SK-N-SH (cell line): ENCODE measurements around the gene PTPN13. TPM values are rescaled to one million over a fixed set of nuclear protein-coding genes. Genes with fewer than 3 reads are reported as not detected.

Experiments used
- CTCF ChIA-PET: fragments of 300-600, 350-600 bp; formaldehyde crosslinking; extraction: SDS; loops from one replicate; lab custom pipeline; 2021; lab: Yijun Ruan, JAX
- POLR2A ChIA-PET: fragments of 350-600 bp; sonication (Branson Sonifier 250); formaldehyde crosslinking; extraction: SDS; loops from one replicate; lab custom pipeline; 2020; ENCODE audit warnings: antibody characterized with exemption, inconsistent platforms; lab: Yijun Ruan, JAX
- DNase-seq: peaks from one replicate; pipeline ENCODE4 v3.0.0; 2012
- H2AFZ ChIP-seq: fragments of 200-600 bp; sonication (generic); 2 replicates; pipeline ENCODE4 v1.8.1; 2016; ENCODE audit warnings: antibody characterized with exemption, mild to moderate bottlenecking, low read depth
- H3F3A ChIP-seq: fragments of 200-600 bp; sonication (generic); replicated peaks from 2 replicates; pipeline ENCODE3; 2016; ENCODE audit warnings: antibody characterized with exemption, mild to moderate bottlenecking; ENCODE audit not compliant: insufficient read depth
- H3K27ac ChIP-seq, 2 experiments: fragments of 200-500 bp in 1 of 2; fragments of 200-600 bp in 1 of 2; sonication (Bioruptor generic) in 1 of 2; sonication (generic), shearing (Covaris generic) in 1 of 2; 2 replicates each; pipeline versions ENCODE4 v1.5.1 to v1.6.1; 2014 to 2016; ENCODE audit warnings: low read depth in 2 of 2, inconsistent platforms in 1 of 2, low read length in 1 of 2, mild to moderate bottlenecking in 1 of 2, mixed read lengths in 1 of 2
- H3K27me3 ChIP-seq: fragments of 200-600 bp; sonication (generic), shearing (Covaris generic); 2 replicates; pipeline ENCODE4 v1.6.1; 2016; ENCODE audit warnings: mixed run types; ENCODE audit not compliant: insufficient read depth
- H3K36me3 ChIP-seq, 2 experiments: fragments of 200-500 bp in 1 of 2; fragments of 200-600 bp in 1 of 2; sonication (Bioruptor generic) in 1 of 2; sonication (generic) in 1 of 2; replicated peaks in 1 of 2; 2 replicates each; pipeline versions ENCODE3 to v1.5.1; 2014 to 2016; ENCODE audit warnings: low read length in 1 of 2, mild to moderate bottlenecking in 1 of 2; ENCODE audit not compliant: insufficient read depth in 2 of 2, control insufficient read depth in 1 of 2
- H3K4me1 ChIP-seq, 2 experiments: fragments of 200-500 bp in 1 of 2; fragments of 200-600 bp in 1 of 2; sonication (Bioruptor generic) in 1 of 2; sonication (generic), shearing (Covaris generic) in 1 of 2; 2 replicates each; pipeline versions ENCODE4 v1.5.1 to v1.6.1; 2014 to 2016; ENCODE audit warnings: low read depth in 1 of 2, low read length in 1 of 2, mixed run types in 1 of 2; ENCODE audit not compliant: insufficient read depth in 2 of 2, control insufficient read depth in 1 of 2
- H3K4me2 ChIP-seq: fragments of 200-600 bp; sonication (generic), shearing (Covaris generic); 2 replicates; pipeline ENCODE4 v1.6.1; 2017; ENCODE audit warnings: mixed run types
- H3K4me3 ChIP-seq, 2 experiments: fragments of 200-500 bp in 1 of 2; fragments of 200-600 bp in 1 of 2; sonication (Bioruptor generic) in 1 of 2; sonication (generic), shearing (Covaris generic) in 1 of 2; 2 replicates each; pipeline versions ENCODE4 v1.5.1 to v1.8.1; 2014 to 2016; ENCODE audit warnings: low read depth in 2 of 2, inconsistent platforms in 1 of 2, low read length in 1 of 2, mild to moderate bottlenecking in 1 of 2, mixed read lengths in 1 of 2, moderate library complexity in 1 of 2
- H3K79me2 ChIP-seq: fragments of 200-600 bp; sonication (generic); 2 replicates; pipeline ENCODE4 v1.8.1; 2017; ENCODE audit warnings: mild to moderate bottlenecking; ENCODE audit not compliant: insufficient read depth
- H3K9ac ChIP-seq: fragments of 200-600 bp; sonication (generic); 2 replicates; pipeline ENCODE4 v1.6.1; 2017; ENCODE audit warnings: mixed run types
- H3K9me2 ChIP-seq: fragments of 200-600 bp; sonication (generic); 2 replicates; pipeline ENCODE4 v1.6.1; 2017; ENCODE audit warnings: mixed run types
- H3K9me3 ChIP-seq: fragments of 200-600 bp; sonication (generic); 2 replicates; pipeline ENCODE4 v1.6.1; 2017; ENCODE audit warnings: mixed run types, mild to moderate bottlenecking, moderate library complexity
- H4K20me1 ChIP-seq: fragments of 200-600 bp; sonication (generic); 2 replicates; pipeline ENCODE4 v1.6.1; 2017; ENCODE audit warnings: mild to moderate bottlenecking, mixed run types; ENCODE audit not compliant: insufficient read depth
- ELF1 ChIP-seq: IDR thresholded peaks from 2 replicates; pipeline ENCODE4 v1.4.0; 2012
- EP300 ChIP-seq, 2 experiments: IDR thresholded peaks; 2 replicates each; pipeline versions ENCODE4 v1.4.0 to v1.6.1; 2012; ENCODE audit warnings: borderline replicate concordance in 1 of 2, low read depth in 1 of 2, low read length in 1 of 2
- EZH2phosphoT487 ChIP-seq: fragments of 200-600 bp; sonication (generic); IDR thresholded peaks from 2 replicates; pipeline ENCODE4 v1.6.1; 2017; ENCODE audit warnings: low read depth, mixed run types, mild to moderate bottlenecking, antibody characterized with exemption, moderate library complexity, borderline replicate concordance
- FOSL2 ChIP-seq: IDR thresholded peaks from 2 replicates; pipeline ENCODE4 v1.4.0; 2012; ENCODE audit warnings: low read depth, mild to moderate bottlenecking, moderate library complexity, borderline replicate concordance
- FOXM1 ChIP-seq: IDR thresholded peaks from 2 replicates; pipeline ENCODE4 v1.4.0; 2012; ENCODE audit warnings: low read depth, mild to moderate bottlenecking
- JUND ChIP-seq: IDR thresholded peaks from 2 replicates; pipeline ENCODE4 v1.4.0; 2012
- MEF2A ChIP-seq: IDR thresholded peaks from 2 replicates; pipeline ENCODE4 v1.4.0; 2012; ENCODE audit warnings: low read depth, borderline replicate concordance
- MXI1 ChIP-seq: IDR thresholded peaks from 2 replicates; pipeline ENCODE4 v1.6.1; 2012; ENCODE audit warnings: mild to moderate bottlenecking, low read depth, low read length, improper control_type of control experiment
- NFIC ChIP-seq: IDR thresholded peaks from 2 replicates; pipeline ENCODE4 v1.4.0; 2012; ENCODE audit warnings: borderline replicate concordance
- POLR2AphosphoS5 ChIP-seq: IDR thresholded peaks from 2 replicates; pipeline ENCODE4 v1.6.1; 2012; ENCODE audit warnings: low read depth, low read length
- RCOR1 ChIP-seq: fragments of 150-350 bp; IDR thresholded peaks from 2 replicates; pipeline ENCODE4 v1.6.1; 2017; ENCODE audit warnings: antibody characterized with exemption, low read length
- RFX5 ChIP-seq: IDR thresholded peaks from 2 replicates; pipeline ENCODE4 v1.6.1; 2012; ENCODE audit warnings: mild to moderate bottlenecking, improper control_type of control experiment, low read length
- SIN3A ChIP-seq: IDR thresholded peaks from 2 replicates; pipeline ENCODE4 v1.6.1; 2012; ENCODE audit warnings: low read depth, mild to moderate bottlenecking, low read length, moderate library complexity, borderline replicate concordance
- SMC3 ChIP-seq: IDR thresholded peaks from 2 replicates; pipeline ENCODE4 v1.6.1; 2012; ENCODE audit warnings: low read depth, low read length, improper control_type of control experiment
- TCF12 ChIP-seq: IDR thresholded peaks from 2 replicates; pipeline ENCODE4 v1.4.0; 2012
- WGBS: methylation state at CpG from one replicate; pipeline ENCODE4 v1.1.6; 2017; ENCODE audit warnings: low lambda C conversion rate; 5-methylcytosine and 5-hydroxymethylcytosine counted together
- polyA plus RNA-seq, 3 experiments: library from polyadenylated mRNA; depleted of rRNA; stranded (reverse); fragments of >200 nt; gene quantifications; 2 replicates each; pipeline ENCODE4 v1.2.3, GENCODE V29; 2012
- TF ChIP-seq, protein P1 (sequence below): IDR thresholded peaks from 2 replicates; pipeline ENCODE4 v1.4.0; 2012; ENCODE audit warnings: low read depth
- TF ChIP-seq, protein P2 (sequence below): fragments of 150-350 bp; IDR thresholded peaks from 2 replicates; pipeline ENCODE4 v1.6.1; 2016; ENCODE audit warnings: mild to moderate bottlenecking, low read depth, low read length
- TF ChIP-seq, protein P3 (sequence below): fragments of 200-600 bp; sonication (generic); IDR thresholded peaks from 2 replicates; pipeline ENCODE4 v1.6.1; 2017; ENCODE audit warnings: antibody characterized with exemption, mild to moderate bottlenecking, moderate library complexity
- TF ChIP-seq, protein P4 (sequence below): fragments of 150-350 bp; IDR thresholded peaks from 2 replicates; pipeline ENCODE4 v1.6.1; 2017; ENCODE audit warnings: antibody characterized with exemption, low read length, low read depth, borderline replicate concordance

PTPN13 gene
- polyA plus RNA-seq, 1 of the 3 experiments (the other 2 are of a cell fraction), result 5.5 TPM

DNA sequence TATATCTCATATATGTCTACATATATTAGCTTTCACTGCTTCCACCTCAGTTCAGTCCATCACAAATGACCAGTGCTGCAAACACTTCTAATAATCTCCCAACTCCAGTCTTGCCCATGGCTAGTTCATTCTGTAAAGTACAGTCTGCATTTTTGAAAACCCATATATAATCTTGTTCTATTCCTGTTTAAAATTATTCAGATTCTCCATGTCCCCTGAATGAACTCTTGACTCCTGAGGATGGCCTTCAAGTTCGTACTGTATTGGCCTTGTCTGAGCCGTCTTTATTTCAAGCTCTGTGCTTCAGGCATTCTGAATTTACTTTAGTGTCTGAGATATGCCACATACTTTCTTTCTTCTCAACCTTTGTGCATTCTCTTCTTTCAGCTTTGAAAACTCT, 84.7 kb downstream of the PTPN13 start:
- peaks cover 0 to 5% of the 10 kb centered on the region in 2 experiments for H3K36me3 ChIP-seq
- H3K4me2 ChIP-seq, result no peak overlapping the region
- H2AFZ ChIP-seq, result no peak overlapping the region
- no peaks in the 10 kb centered on the region for H3K9me2 ChIP-seq
- 91% methylated on average over 2 of the region's 2 CpGs for WGBS
- no peaks in the 10 kb centered on the region for H3K4me1 ChIP-seq
- TF ChIP-seq POLR2AphosphoS5 (no peak), JUND (no peak)
- H3K27me3 ChIP-seq, result no peaks in the 10 kb centered on the region
- no peaks in the 10 kb centered on the region for H3K79me2 ChIP-seq
- no peaks in the 10 kb centered on the region for H4K20me1 ChIP-seq
- H3K27ac ChIP-seq, result no peak overlapping the region
- POLR2A ChIA-PET, result no interaction called here
- no peak for DNase-seq
- CTCF ChIA-PET, result interaction anchor here (1.7 kb wide), 1 partner anchor 8 kb away, joined by 5 read pairs; no protein-coding TSS in a partner anchor
- no peak overlapping the region for H3K4me3 ChIP-seq
- H3K9ac ChIP-seq, result no peak overlapping the region
- H3F3A ChIP-seq, result no peaks in the 10 kb centered on the region
- no peaks in the 10 kb centered on the region for H3K9me3 ChIP-seq

DNA sequence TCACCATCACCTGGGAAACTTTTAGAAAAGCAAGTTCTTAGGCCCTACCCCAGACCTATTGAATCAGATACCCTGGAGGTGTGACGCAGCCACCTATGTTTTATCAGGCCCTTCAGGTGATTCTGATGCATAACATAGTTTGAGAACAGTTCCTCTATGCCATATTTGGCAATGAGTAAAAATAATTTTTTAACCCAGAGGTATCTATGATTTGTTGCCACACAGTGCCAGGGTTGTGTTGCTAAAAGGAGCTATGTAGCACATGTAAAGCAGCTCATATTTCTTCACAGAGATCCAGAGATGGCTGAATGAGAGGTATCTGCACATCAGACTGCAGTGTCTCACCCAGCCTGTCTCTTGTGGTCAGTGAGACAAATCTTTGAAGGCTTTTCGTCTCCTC, 85.3 kb downstream of the PTPN13 start:
- Histone ChIP-seq H3K4me1 (no peaks in the 10 kb centered on the region), H3K9me3 (no peaks in the 10 kb centered on the region), H3K79me2 (no peaks in the 10 kb centered on the region), H4K20me1 (no peaks in the 10 kb centered on the region), H3K9ac (no peak overlapping the region), H3K4me3 (no peak overlapping the region)
- DNase-seq, result no peak
- CTCF ChIA-PET, result no interaction called here
- WGBS, result 100% methylated on average over 2 of the region's 2 CpGs
- TF ChIP-seq JUND, result no peak
- TF ChIP-seq, protein P1, sequence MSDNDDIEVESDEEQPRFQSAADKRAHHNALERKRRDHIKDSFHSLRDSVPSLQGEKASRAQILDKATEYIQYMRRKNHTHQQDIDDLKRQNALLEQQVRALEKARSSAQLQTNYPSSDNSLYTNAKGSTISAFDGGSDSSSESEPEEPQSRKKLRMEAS, result no peak
- TF ChIP-seq TCF12, result no peak
- no peak for TF ChIP-seq SIN3A
- TF ChIP-seq MXI1, result no peak
- TF ChIP-seq NFIC, result no peak
- no peak for TF ChIP-seq FOSL2
- TF ChIP-seq, all 33 proteins: peak for 0
- H3K27ac ChIP-seq, result no peak overlapping the region
- POLR2A ChIA-PET, result no interaction called here
- H3K27me3 ChIP-seq, result no peaks in the 10 kb centered on the region
- H2AFZ ChIP-seq, result no peak overlapping the region
- H3F3A ChIP-seq, result no peaks in the 10 kb centered on the region
- no peak overlapping the region for H3K4me2 ChIP-seq
- peaks cover 0 to 6% of the 10 kb centered on the region in 2 experiments for H3K36me3 ChIP-seq
- H3K9me2 ChIP-seq, result no peaks in the 10 kb centered on the region

DNA sequence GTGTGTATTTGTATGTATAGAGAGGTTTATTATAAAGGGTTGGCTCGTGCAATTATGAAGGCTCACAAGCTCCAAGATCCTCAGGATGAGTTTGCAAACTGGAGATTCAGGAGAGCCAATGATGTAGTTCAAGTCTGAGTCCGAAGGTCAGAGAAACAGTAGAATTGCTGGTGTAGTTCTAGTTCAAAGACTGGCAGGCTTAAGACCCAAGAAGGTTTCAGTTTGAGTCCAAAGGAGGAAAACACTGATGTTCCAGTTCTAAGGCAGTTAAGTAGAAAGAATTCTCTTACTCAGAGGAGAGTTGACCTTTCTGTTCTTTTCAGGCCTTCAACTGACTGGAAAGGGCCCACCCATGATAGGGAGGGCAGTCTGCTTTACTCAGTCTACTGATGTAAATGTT, 89.1 kb downstream of the PTPN13 start:
- H3K9me3 ChIP-seq, result no peaks in the 10 kb centered on the region
- no peak overlapping the region for H2AFZ ChIP-seq
- no peaks in the 10 kb centered on the region for H4K20me1 ChIP-seq
- CTCF ChIA-PET, result no interaction called here
- no peak for DNase-seq
- no peaks in the 10 kb centered on the region for H3K9me2 ChIP-seq
- WGBS, result 94% methylated on average over 2 of the region's 2 CpGs
- peaks cover 0 to 5% of the 10 kb centered on the region in 2 experiments for H3K36me3 ChIP-seq
- H3K79me2 ChIP-seq, result no peaks in the 10 kb centered on the region
- H3K4me2 ChIP-seq, result no peak overlapping the region
- H3F3A ChIP-seq, result no peaks in the 10 kb centered on the region
- H3K4me3 ChIP-seq, result no peak overlapping the region
- no peaks in the 10 kb centered on the region for H3K4me1 ChIP-seq
- no peaks in the 10 kb centered on the region for H3K27me3 ChIP-seq
- H3K27ac ChIP-seq, result no peak overlapping the region
- POLR2A ChIA-PET, result no interaction called here
- H3K9ac ChIP-seq, result no peak overlapping the region
- no peak for TF ChIP-seq EZH2phosphoT487
- TF ChIP-seq ELF1, result no peak
- TF ChIP-seq, protein P2, sequence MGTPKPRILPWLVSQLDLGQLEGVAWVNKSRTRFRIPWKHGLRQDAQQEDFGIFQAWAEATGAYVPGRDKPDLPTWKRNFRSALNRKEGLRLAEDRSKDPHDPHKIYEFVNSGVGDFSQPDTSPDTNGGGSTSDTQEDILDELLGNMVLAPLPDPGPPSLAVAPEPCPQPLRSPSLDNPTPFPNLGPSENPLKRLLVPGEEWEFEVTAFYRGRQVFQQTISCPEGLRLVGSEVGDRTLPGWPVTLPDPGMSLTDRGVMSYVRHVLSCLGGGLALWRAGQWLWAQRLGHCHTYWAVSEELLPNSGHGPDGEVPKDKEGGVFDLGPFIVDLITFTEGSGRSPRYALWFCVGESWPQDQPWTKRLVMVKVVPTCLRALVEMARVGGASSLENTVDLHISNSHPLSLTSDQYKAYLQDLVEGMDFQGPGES, result no peak
- no peak for TF ChIP-seq MEF2A
- no peak for TF ChIP-seq EP300 (IDR thresholded peaks at IDR 0.05; ENCODE audit: borderline replicate concordance in 1 of 2, low read depth in 1 of 2, low read length in 1 of 2)
- TF ChIP-seq RCOR1, result no peak
- TF ChIP-seq, protein P3, sequence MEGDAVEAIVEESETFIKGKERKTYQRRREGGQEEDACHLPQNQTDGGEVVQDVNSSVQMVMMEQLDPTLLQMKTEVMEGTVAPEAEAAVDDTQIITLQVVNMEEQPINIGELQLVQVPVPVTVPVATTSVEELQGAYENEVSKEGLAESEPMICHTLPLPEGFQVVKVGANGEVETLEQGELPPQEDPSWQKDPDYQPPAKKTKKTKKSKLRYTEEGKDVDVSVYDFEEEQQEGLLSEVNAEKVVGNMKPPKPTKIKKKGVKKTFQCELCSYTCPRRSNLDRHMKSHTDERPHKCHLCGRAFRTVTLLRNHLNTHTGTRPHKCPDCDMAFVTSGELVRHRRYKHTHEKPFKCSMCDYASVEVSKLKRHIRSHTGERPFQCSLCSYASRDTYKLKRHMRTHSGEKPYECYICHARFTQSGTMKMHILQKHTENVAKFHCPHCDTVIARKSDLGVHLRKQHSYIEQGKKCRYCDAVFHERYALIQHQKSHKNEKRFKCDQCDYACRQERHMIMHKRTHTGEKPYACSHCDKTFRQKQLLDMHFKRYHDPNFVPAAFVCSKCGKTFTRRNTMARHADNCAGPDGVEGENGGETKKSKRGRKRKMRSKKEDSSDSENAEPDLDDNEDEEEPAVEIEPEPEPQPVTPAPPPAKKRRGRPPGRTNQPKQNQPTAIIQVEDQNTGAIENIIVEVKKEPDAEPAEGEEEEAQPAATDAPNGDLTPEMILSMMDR, result no peak
- TF ChIP-seq RFX5, result no peak
- TF ChIP-seq, protein P4, sequence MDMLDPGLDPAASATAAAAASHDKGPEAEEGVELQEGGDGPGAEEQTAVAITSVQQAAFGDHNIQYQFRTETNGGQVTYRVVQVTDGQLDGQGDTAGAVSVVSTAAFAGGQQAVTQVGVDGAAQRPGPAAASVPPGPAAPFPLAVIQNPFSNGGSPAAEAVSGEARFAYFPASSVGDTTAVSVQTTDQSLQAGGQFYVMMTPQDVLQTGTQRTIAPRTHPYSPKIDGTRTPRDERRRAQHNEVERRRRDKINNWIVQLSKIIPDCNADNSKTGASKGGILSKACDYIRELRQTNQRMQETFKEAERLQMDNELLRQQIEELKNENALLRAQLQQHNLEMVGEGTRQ, result no peak
- TF ChIP-seq SIN3A, result no peak
- no peak for TF ChIP-seq SMC3
- no peak for TF ChIP-seq FOSL2
- TF ChIP-seq, protein P1, result no peak
- TF ChIP-seq FOXM1, result no peak
